H1 (cell line): Measurements from ENCODE around the gene CRTAP. TPM values are rescaled to one million over a fixed set of nuclear protein-coding genes. Genes with fewer than 3 reads are reported as not detected.
"Not testable (repeated sequence)": the region's sequence is repeated elsewhere in the genome, so short reads cannot be mapped to it uniquely, and the experiment has no call there.

Experiments
- CTCF ChIA-PET: fragments of 300-600 bp; sonication (Branson Sonifier 250); formaldehyde crosslinking; loops from one replicate; lab custom pipeline; 2021; ENCODE audit not compliant: partially characterized antibody; lab: Charles Lee
- POLR2A ChIA-PET: fragments of 300-600 bp; sonication (Branson Sonifier 250); formaldehyde crosslinking; loops from one replicate; lab custom pipeline; 2021; ENCODE audit warnings: inconsistent platforms; ENCODE audit not compliant: partially characterized antibody; lab: Charles Lee
- DNase-seq, 2 experiments: peaks; one replicate each; pipeline versions ENCODE4 v3.0.0 to v3.0.0-alpha.2; 2010 to 2022; ENCODE audit warnings: low spot score in 2 of 2, low read depth in 1 of 2, mixed read lengths in 1 of 2
- FAIRE-seq: peaks from 2 replicates; lab custom pipeline; 2011; peaks lifted over from hg19 to GRCh38; lab: Jason Lieb, UNC
- H2AFZ ChIP-seq: 2 replicates; pipeline ENCODE4 v1.8.1; 2012; ENCODE audit warnings: low read length, inconsistent platforms
- H2AK5ac ChIP-seq: 2 replicates; pipeline ENCODE4 v1.6.1; 2013; ENCODE audit warnings: low read depth, low read length
- H2BK120ac ChIP-seq: replicated peaks from 2 replicates; pipeline ENCODE3; 2013; ENCODE audit warnings: low read depth, low read length, inconsistent platforms
- H2BK12ac ChIP-seq: 2 replicates; pipeline ENCODE4 v1.6.1; 2013; ENCODE audit warnings: low read depth, low read length
- H2BK15ac ChIP-seq: 2 replicates; pipeline ENCODE4 v1.6.1; 2013; ENCODE audit warnings: low read length
- H2BK20ac ChIP-seq: 2 replicates; pipeline ENCODE4 v1.6.1; 2013; ENCODE audit warnings: low read length
- H2BK5ac ChIP-seq: 2 replicates; pipeline ENCODE4 v1.6.1; 2013; ENCODE audit warnings: low read depth, low read length
- H3K14ac ChIP-seq: 2 replicates; pipeline ENCODE4 v1.6.1; 2013; ENCODE audit warnings: inconsistent platforms; ENCODE audit not compliant: insufficient read length
- H3K18ac ChIP-seq: 2 replicates; pipeline ENCODE4 v1.6.1; 2013; ENCODE audit warnings: low read length; ENCODE audit errors: extremely low read depth
- H3K23ac ChIP-seq: 2 replicates; pipeline ENCODE4 v1.6.1; 2013; ENCODE audit warnings: inconsistent platforms; ENCODE audit not compliant: insufficient read length
- H3K23me2 ChIP-seq: 2 replicates; pipeline ENCODE4 v1.6.1; 2013; ENCODE audit warnings: low read depth, low read length
- H3K27ac ChIP-seq: 2 replicates; pipeline ENCODE4 v1.6.1; 2011; ENCODE audit warnings: low read depth, low read length, inconsistent platforms
- H3K27me3 ChIP-seq, 4 experiments: replicated peaks in 1 of 4; 1 replicate in 1 of 4; 2 replicates in 3 of 4; pipeline versions ENCODE4 v1.6.1 to v1.8.1; 2011 to 2013; ENCODE audit warnings: low read length in 3 of 4, mild to moderate bottlenecking in 3 of 4, inconsistent platforms in 2 of 4, mixed read lengths in 2 of 4, moderate library complexity in 1 of 4; ENCODE audit not compliant: control insufficient read depth in 3 of 4, insufficient read depth in 3 of 4; ENCODE audit errors: extremely low read depth in 1 of 4
- H3K36me3 ChIP-seq, 4 experiments: 2 replicates each; pipeline versions ENCODE4 v1.6.1 to v1.8.1; 2011 to 2013; ENCODE audit warnings: mild to moderate bottlenecking in 4 of 4, low read length in 3 of 4, moderate library complexity in 2 of 4, control low read depth in 1 of 4, inconsistent platforms in 1 of 4; ENCODE audit not compliant: insufficient read depth in 4 of 4, control insufficient read depth in 2 of 4
- H3K4ac ChIP-seq: replicated peaks from 2 replicates; pipeline ENCODE3; 2013; ENCODE audit warnings: low read length, low read depth, mixed read lengths, inconsistent platforms; ENCODE audit not compliant: insufficient read length
- H3K4me1 ChIP-seq, 4 experiments: replicated peaks in 1 of 4; 1 replicate in 1 of 4; 2 replicates in 3 of 4; pipeline versions ENCODE4 v1.6.1 to v1.8.1; 2011 to 2013; ENCODE audit warnings: low read length in 3 of 4, inconsistent platforms in 2 of 4, mixed read lengths in 1 of 4; ENCODE audit not compliant: insufficient read depth in 4 of 4, control insufficient read depth in 3 of 4
- H3K4me2 ChIP-seq, 2 experiments: 2 replicates each; pipeline versions ENCODE4 v1.6.1 to v1.8.1; 2011 to 2013; ENCODE audit warnings: low read depth in 2 of 2, low read length in 2 of 2, control low read depth in 1 of 2, inconsistent platforms in 1 of 2, mild to moderate bottlenecking in 1 of 2; ENCODE audit not compliant: insufficient read depth in 1 of 2
- H3K4me3 ChIP-seq, 4 experiments: fragments of 200-600, 300-600 bp in 1 of 4; sonication (generic), shearing (Covaris generic), sonication (Bioruptor Twin) in 1 of 4; 2 replicates each; pipeline versions ENCODE4 v1.5.1 to v1.8.1; 2011 to 2016; ENCODE audit warnings: low read length in 4 of 4, low read depth in 3 of 4, control low read depth in 2 of 4, inconsistent platforms in 2 of 4, mild to moderate bottlenecking in 2 of 4, mixed read lengths in 1 of 4, moderate library complexity in 1 of 4; ENCODE audit not compliant: insufficient read depth in 2 of 4; ENCODE audit errors: extremely low read depth in 1 of 4
- H3K56ac ChIP-seq: replicated peaks from 2 replicates; pipeline ENCODE3; 2013; ENCODE audit warnings: low read depth, mild to moderate bottlenecking, mixed read lengths, low read length, inconsistent platforms; ENCODE audit not compliant: insufficient read length
- H3K79me1 ChIP-seq: 2 replicates; pipeline ENCODE4 v1.6.1; 2013; ENCODE audit warnings: low read depth, low read length, control low read depth
- H3K79me2 ChIP-seq, 2 experiments: 2 replicates each; pipeline versions ENCODE4 v1.6.1 to v1.8.1; 2012 to 2013; ENCODE audit warnings: low read length in 2 of 2, mild to moderate bottlenecking in 2 of 2, inconsistent platforms in 1 of 2; ENCODE audit not compliant: insufficient read depth in 2 of 2, control insufficient read depth in 1 of 2
- H3K9ac ChIP-seq, 4 experiments: replicated peaks in 1 of 4; 1 replicate in 1 of 4; 2 replicates in 3 of 4; pipeline versions ENCODE4 v1.6.1 to v1.8.1; 2011 to 2013; ENCODE audit warnings: low read depth in 3 of 4, low read length in 3 of 4, control low read depth in 2 of 4, mild to moderate bottlenecking in 2 of 4, moderate library complexity in 2 of 4, inconsistent platforms in 1 of 4; ENCODE audit errors: extremely low read depth in 1 of 4
- H3K9me3 ChIP-seq, 2 experiments: 2 replicates each; pipeline versions ENCODE4 v1.6.1 to v1.8.1; 2012 to 2013; ENCODE audit warnings: mild to moderate bottlenecking in 2 of 2, moderate library complexity in 2 of 2, control low read depth in 1 of 2, inconsistent platforms in 1 of 2, low read depth in 1 of 2, low read length in 1 of 2, mixed read lengths in 1 of 2; ENCODE audit not compliant: insufficient read depth in 2 of 2
- H4K20me1 ChIP-seq, 2 experiments: replicated peaks in 1 of 2; 2 replicates each; pipeline versions ENCODE3 to v1.8.1; 2011 to 2013; ENCODE audit warnings: inconsistent platforms in 2 of 2, low read length in 2 of 2, mild to moderate bottlenecking in 1 of 2; ENCODE audit not compliant: insufficient read depth in 2 of 2, control insufficient read depth in 1 of 2
- H4K5ac ChIP-seq: 2 replicates; pipeline ENCODE4 v1.6.1; 2013; ENCODE audit warnings: low read length, low read depth, mixed read lengths, inconsistent platforms; ENCODE audit not compliant: insufficient read length
- H4K8ac ChIP-seq: 2 replicates; pipeline ENCODE4 v1.8.0; 2013; ENCODE audit warnings: mild to moderate bottlenecking, moderate library complexity, low read length, inconsistent platforms; ENCODE audit not compliant: insufficient read depth; ENCODE audit errors: extremely low read depth
- H4K91ac ChIP-seq: replicated peaks from 2 replicates; pipeline ENCODE3; 2013; ENCODE audit warnings: low read length, mixed read lengths, inconsistent platforms; ENCODE audit not compliant: insufficient read length
- WGBS, 2 experiments: shearing (Covaris generic) in 1 of 2; methylation state at CpG; one replicate each; pipeline versions ENCODE4 v1.1.6 to v1.1.7; 2013 to 2015; ENCODE audit warnings: low lambda C conversion rate in 2 of 2, mixed read lengths in 2 of 2, inconsistent platforms in 1 of 2, low coverage in 1 of 2, missing lambda C conversion rate in 1 of 2; ENCODE audit not compliant: insufficient replicate concordance in 2 of 2, insufficient coverage in 1 of 2, insufficient read length in 1 of 2; ENCODE audit errors: extremely low coverage in 1 of 2, missing lambda C conversion rate in 1 of 2; 5-methylcytosine and 5-hydroxymethylcytosine counted together
- polyA plus RNA-seq, 7 experiments: library from polyadenylated mRNA; depleted of rRNA in 3 of 7; stranded (reverse) in 5 of 7; unstranded in 2 of 7; fragments of >200 nt in 5 of 7; fragments of 200-250 nt in 2 of 7; gene quantifications; 1 replicate in 5 of 7; 2 replicates in 1 of 7; 4 replicates in 1 of 7; pipeline versions ENCODE4 v1.2.1 to v1.2.3, GENCODE V29; 2011 to 2013; ENCODE audit warnings: missing spikeins in 2 of 7, mixed read lengths in 2 of 7
- total RNA-seq: library from RNA; stranded (reverse); fragmentation: NEBNext Ultra II Directional; extraction: Animal tissue kit (Norgen Biotek cat#: 25700); gene quantifications from 2 replicates; pipeline ENCODE4 v1.2.1, GENCODE V29; 2021

CRTAP gene
- total and polyA plus RNA-seq, 2 of the 8 experiments (the other 6 are each of a cell fraction or from before 2014, with no cell fraction given), result 159 to 188 TPM

- H3K14ac ChIP-seq, H2AK5ac ChIP-seq, H3K27me3 ChIP-seq, H2BK12ac ChIP-seq, H4K5ac ChIP-seq, H2BK15ac ChIP-seq, H4K91ac ChIP-seq, H3K4me2 ChIP-seq, H3K79me1 ChIP-seq, FAIRE-seq, H3K4ac ChIP-seq, H2AFZ ChIP-seq, H3K79me2 ChIP-seq, H3K9ac ChIP-seq, POLR2A ChIA-PET, H3K36me3 ChIP-seq, H3K9me3 ChIP-seq, H2BK20ac ChIP-seq, H3K23me2 ChIP-seq, H4K8ac ChIP-seq, H3K18ac ChIP-seq, H4K20me1 ChIP-seq, H3K23ac ChIP-seq, H3K27ac ChIP-seq, H2BK5ac ChIP-seq, H3K4me1 ChIP-seq, H3K4me3 ChIP-seq, DNase-seq, H3K56ac ChIP-seq, H2BK120ac ChIP-seq: not testable (repeated sequence)
- WGBS, 2 experiments, result 85% methylated on average over 1 of the region's 1 CpG; no CpG with 5 or more reads in 1 of the 2 experiments
- CTCF ChIA-PET, result interaction anchor here (0.6 to 1.4 kb wide), 4 partner anchors 10 to 191 kb away, joined by 4 read pairs; no protein-coding TSS in a partner anchor
Observed at GRCh38 chr3:33181641-33182040, 67.8 kb downstream of the CRTAP start.
